ENCODE measurements around the gene CDC25B.

- TF ChIP-seq SRF (IDR thresholded peaks at IDR 0.05; ENCODE audit: low read depth) (no peak), ZFX (IDR thresholded peaks at IDR 0.05) (no peak), POLR2A (IDR thresholded peaks at IDR 0.05; ENCODE audit: borderline replicate concordance, extremely low read depth, insufficient read depth, insufficient read length) (no peak), CTCF (IDR thresholded peaks at IDR 0.05 in 2 of 3, conservative IDR thresholded peaks at IDR 0.05 in 1 of 3; ENCODE audit: borderline replicate concordance in 1 of 3, insufficient read depth in 1 of 3, low read depth in 2 of 3, low read length in 2 of 3) (no peak), RAD21 (IDR thresholded peaks at IDR 0.05; ENCODE audit: low read depth) (no peak), POLR2AphosphoS5 (IDR thresholded peaks at IDR 0.05; ENCODE audit: low read depth, low read length) (no peak), ELF1 (IDR thresholded peaks at IDR 0.05; ENCODE audit: borderline replicate concordance, low read depth) (no peak), FOSL1 (IDR thresholded peaks at IDR 0.05; ENCODE audit: low read depth) (no peak)
These were observed 36.2 kb upstream of the CDC25B start for GRCh38 chr20:3759884-3760283.

All from HCT116 (cell line).